SHP77 treated with DMSO at 0.1 percent for 48 hours (cell line): ENCODE measurements around the gene TNNI2.
"Not testable (repeated sequence)": the region's sequence is repeated elsewhere in the genome, so short reads cannot be mapped to it uniquely, and the experiment has no call there.

ENCODE experiments used
- DNase-seq: peaks from one replicate; lab custom pipeline; 2025; lab: John Stamatoyannopoulos, UW

The TNNI2 gene

GRCh38 chr11:1875093-1875850 is 36.5 kb downstream of the TNNI2 start:
- DNase-seq, result no peak

GRCh38 chr11:1875851-1876301 is 37.1 kb downstream of the TNNI2 start:
- not testable (repeated sequence) for DNase-seq

- no peak for DNase-seq
Measured at GRCh38 chr11:1876361-1877063, 37.7 kb downstream of the TNNI2 start.

- no peak for DNase-seq
Measured at GRCh38 chr11:1877211-1878136, 38.7 kb downstream of the TNNI2 start.

GRCh38 chr11:1878137-1879031 is 39.6 kb downstream of the TNNI2 start:
- no peak for DNase-seq

GRCh38 chr11:1879342-1879940 is 40.7 kb downstream of the TNNI2 start:
- DNase-seq, result no peak

- DNase-seq, result no peak
Measured at GRCh38 chr11:1879941-1880720, 41.4 kb downstream of the TNNI2 start.

GRCh38 chr11:1880746-1881441 is 42.1 kb downstream of the TNNI2 start:
- no peak for DNase-seq

GRCh38 chr11:1881442-1882264 is 42.9 kb downstream of the TNNI2 start:
- DNase-seq, result no peak

- DNase-seq, result no peak
Measured at GRCh38 chr11:1882265-1883238, 43.8 kb downstream of the TNNI2 start.

- DNase-seq, result no peak
Measured at GRCh38 chr11:1883346-1884302, 44.8 kb downstream of the TNNI2 start.

GRCh38 chr11:1884303-1884700 is 45.5 kb downstream of the TNNI2 start:
- no peak for DNase-seq

- DNase-seq, result not testable (repeated sequence)
Measured at GRCh38 chr11:1886551-1886950, 47.8 kb downstream of the TNNI2 start.

- no peak for DNase-seq
Measured at GRCh38 chr11:1887451-1888346, 48.9 kb downstream of the TNNI2 start.

- no peak for DNase-seq
Measured at GRCh38 chr11:1888347-1888753, 49.6 kb downstream of the TNNI2 start.
